Measurements from ENCODE around the gene NEK2.
"Not testable (repeated sequence)": the region's sequence is repeated elsewhere in the genome, so short reads cannot be mapped to it uniquely, and the experiment has no call there.

The NEK2 gene

DNA sequence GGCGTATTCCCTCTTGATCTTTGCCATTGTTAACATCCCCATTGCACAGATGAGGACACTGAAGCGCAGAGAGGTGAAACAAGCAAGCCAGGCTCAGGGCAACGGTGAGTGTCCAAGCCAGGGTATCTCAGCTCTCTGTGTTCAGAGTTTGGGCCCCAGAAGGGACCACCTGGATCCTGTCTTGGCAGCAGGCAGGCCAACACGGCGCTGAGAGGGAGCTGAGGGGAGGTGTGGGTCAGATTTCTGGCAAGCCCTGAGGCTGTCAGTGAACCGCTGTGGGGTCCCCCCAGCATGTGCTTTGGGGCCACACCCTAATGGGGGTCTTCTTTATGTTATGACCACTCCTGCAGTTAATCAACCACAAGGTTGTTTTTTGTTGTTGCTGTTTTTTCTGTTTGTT, 23.1 kb downstream of the NEK2 start:
- no peak for DNase-seq (ENCODE audit: extremely low read depth in 1 of 2, low read depth in 1 of 2)

DNA sequence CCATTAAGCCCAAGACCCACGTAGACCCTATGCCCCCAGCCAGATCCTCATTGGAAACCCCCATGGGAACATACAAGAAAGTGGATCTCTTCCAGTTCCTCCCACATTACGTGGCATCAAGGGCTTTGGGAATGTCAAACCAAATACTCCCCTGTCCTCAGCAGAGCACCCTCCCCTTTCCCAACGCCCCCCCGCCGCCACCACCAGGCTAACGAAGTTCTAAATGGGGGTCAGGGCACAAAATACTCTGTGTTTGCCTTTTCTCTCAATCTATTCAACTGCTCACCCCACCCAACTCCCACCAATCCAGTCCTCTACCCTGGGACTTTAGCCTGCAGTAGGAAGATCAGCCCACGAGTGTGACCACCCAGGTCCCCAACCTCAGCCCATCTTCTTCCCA, 24.5 kb downstream of the NEK2 start:
- DNase-seq (ENCODE audit: extremely low read depth in 1 of 2, low read depth in 1 of 2) = no peak

DNA sequence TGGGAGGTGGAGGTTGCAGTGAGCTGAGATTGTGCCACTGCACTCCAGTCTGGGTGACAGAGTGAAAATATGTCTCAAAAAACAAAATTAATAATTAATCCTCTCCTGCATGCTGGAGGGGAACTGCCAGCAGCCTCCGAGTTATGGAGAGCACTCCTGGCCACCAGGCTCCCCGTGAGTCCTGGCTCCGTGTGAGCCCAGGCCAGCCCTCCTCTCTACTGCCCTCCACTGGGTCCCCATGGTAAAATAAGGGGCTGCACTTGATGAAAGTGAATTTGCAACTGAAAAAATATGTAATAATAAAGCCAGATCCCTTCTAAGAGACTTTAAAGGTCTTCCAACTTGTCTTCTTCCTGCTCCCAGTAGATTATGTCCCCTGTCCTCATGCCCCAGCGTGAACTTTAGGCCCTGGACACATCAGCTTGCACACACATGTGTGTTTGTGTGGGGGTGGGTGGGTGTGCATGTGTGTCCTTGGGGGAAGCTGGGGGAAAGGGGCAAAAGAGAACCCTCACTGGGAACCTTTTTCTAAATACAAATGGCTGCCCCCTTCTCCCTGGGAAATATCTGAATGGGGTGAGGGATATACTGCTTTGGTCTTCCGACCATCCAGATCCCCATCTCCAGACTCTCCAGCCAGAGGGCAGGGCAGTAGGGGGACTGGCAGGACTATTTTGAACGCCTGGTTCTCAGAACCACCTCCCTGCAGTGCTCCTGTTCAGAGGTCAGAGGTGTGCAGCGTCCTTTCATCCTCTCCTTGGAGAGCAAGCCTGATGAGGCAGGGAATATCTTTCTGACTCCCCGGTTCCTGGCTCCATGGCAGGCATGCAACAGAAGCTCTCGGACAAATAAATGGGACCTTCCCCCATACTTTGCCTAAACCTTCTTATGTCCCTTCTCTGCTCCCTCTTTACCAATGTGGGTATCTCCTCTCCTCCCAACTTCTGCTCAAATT, 26.2 kb downstream of the NEK2 start:
- no peak for DNase-seq (ENCODE audit: extremely low read depth in 1 of 2, low read depth in 1 of 2)

DNA sequence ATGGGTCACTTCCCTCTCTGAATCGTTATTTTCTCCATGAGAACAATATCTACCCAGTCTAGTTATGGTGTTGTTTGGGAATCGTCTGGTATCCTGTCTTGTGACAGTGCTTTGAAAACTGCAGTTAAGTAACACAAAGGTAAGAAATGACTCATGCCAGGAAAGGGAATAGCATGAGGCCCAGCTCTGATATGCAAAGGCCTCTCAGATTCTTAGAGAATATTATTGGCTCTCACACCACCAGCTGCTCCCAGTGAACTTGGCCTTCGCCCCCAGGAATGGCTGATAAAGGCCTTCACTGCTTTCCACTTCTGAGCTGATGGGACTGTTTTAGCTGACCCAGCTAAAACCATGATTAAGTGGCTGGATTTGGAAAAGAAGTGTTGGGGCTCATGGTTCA, 27.1 kb downstream of the NEK2 start:
- DNase-seq (ENCODE audit: extremely low read depth in 1 of 2, low read depth in 1 of 2) = no peak

DNA sequence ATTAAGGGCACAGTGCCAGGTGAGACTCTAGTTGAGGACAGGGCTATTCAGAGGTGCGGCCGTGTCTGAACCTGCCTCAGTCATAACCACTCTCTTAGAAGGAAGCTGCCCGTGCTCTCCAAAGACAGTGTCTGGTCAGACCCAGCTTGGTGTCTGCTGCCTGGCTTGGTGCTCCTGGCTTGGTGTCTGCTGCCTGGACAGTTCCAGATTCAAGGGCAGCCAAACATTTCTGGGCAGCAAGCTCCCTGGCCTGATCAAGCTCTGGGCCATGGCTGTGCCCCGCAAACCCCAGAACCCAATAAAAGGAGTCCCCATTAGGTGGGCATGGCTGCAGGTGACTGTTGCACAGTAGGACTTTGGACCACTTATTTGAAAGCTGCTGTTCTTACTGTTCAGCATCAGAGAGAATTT, 27.7 kb downstream of the NEK2 start:
- DNase-seq (ENCODE audit: extremely low read depth in 1 of 2, low read depth in 1 of 2) = no peak

DNA sequence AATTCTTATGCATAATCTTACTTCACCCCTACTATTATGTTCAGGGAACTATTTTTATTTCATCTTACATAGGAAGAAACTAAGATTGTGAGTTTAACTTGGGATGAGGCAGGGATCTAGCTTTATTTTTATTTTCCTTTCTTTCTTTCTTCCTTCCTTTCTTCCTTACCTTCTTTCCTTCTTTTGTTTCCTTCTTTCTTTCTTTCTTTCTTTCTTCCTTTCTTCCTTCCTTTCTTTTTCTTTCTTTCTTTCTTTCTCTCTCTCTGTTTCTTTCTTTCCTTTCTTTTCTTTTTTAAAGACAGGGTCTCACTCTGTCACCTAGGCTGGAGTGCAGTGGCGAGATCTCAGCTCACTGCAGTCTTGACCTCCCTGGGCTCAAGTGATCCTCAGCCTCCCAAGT, 28.9 kb downstream of the NEK2 start:
- no peak for DNase-seq (ENCODE audit: extremely low read depth in 1 of 2, low read depth in 1 of 2)

DNA sequence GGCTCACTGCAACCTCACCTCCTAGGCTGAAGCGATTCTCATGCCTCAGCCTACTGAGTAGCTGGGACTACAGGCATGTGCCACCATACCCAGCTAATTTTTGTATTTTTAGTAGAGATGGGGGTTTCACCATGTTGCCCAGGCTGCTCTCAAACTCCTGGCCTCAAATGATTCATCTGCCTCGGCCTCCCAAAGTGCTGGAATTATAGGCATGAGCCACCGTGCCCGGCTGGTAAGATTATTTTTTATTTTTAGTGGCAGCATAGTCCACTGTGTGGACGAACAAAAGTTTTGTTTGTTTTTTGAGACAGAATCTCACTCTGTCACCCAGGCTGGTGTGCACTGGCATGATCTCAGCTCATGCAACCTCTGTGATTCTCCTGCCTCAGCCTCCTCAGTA, 29.8 kb downstream of the NEK2 start:
- not testable (repeated sequence) for DNase-seq (ENCODE audit: extremely low read depth in 1 of 2, low read depth in 1 of 2)

DNA sequence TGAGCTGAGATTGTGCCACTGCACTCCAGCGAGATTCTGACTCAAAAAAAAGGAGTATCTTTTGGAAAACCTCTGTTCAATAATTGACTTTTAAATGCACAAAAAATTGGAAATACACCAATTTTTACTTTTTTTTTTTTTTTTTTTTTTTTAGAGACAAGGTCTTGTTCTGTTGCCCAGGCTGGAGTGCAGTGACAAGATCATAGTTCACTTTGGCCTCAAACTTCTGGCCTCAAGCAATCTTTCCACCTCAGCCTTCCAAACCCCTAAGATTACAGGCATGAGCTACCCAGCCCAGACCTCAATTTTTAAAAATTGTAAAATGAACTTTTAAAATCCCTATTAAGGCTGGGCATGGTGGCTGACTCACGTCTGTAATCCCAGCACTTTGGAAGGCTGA, 30.8 kb downstream of the NEK2 start:
- DNase-seq (ENCODE audit: extremely low read depth in 1 of 2, low read depth in 1 of 2) = no peak

DNA sequence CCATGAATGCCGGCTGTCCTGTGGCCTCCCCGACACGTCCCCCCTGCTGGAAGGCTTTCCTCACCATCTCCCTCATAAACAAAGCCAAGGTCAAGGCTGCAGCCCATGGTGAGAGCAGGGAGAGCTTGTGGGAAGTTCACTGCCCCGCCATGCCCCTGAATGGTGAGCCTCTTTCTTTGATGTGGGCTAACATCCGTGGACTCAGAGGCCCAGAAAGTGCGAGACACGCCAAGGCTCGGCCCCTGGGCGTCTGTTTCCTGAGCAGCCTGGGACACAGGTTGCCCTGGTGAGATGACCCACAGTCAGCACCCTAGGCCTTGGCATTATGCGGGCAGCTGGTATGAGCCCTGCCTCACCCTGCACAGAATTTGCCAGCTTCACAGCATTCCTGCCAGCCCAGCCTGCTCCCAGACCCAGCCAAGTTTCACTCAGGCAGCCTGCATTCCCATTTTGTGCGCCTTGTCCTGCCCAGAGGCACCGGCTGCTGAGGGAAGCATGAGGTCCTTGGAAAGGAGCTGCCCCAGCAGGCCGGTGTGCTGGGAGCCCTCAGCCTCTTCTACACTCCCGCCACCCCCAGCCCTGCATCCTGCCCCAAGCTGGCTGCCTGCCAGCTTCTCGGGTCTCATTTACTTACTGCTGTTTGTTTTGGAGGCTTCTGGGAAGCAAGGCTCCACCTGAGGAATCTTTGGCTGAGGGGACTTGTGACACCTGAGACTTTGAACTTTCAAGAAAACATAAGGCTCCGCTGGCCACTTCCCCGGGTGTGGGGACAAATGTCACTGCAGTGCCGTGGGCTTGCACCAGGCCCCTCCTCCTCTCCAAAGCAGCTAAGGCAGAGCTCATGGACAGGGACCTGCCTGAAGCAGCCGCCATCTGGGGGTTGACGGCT, 31.9 kb downstream of the NEK2 start:
- no peak for DNase-seq (ENCODE audit: extremely low read depth in 1 of 2, low read depth in 1 of 2)

DNA sequence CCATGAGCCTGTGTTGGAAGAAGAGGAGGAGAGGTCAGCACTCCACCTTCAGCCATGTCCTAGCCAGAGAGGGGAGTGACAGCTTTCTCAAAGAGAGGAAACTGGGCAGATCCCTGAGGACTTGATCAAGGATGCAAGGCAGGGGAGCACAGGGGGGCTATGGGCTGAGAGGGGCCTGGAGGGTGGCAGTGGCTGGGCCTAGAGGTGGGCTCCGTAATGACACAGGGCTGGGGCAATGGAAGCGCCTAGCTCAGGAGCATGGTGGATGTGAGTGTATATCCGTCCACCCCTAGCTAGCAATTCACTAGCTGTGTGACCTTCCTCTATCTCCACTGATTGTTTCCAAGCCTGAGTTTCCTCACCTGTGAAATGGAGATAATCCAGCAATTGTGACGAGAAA, 32.6 kb downstream of the NEK2 start:
- no peak for DNase-seq (ENCODE audit: extremely low read depth in 1 of 2, low read depth in 1 of 2)

DNA sequence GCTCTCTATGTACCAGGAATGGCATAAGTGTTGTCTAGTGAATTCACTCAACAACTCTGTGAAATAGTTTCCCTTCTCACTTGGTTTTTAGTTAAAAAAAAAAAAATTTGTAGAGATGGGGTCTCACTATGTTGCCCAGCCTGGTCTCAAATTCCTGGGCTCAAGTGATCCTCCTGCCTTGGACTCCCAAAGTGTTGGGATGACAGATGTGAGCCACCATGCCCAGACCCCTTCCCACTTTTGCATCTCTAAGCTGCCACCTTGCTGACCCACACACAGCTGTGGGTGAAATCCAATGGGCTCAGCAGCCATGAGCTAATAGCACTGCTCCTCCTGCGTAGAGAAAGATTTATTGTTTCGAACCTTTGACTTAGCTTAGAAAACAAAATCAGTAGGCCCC, 33.5 kb downstream of the NEK2 start:
- DNase-seq (ENCODE audit: extremely low read depth in 1 of 2, low read depth in 1 of 2) = no peak

DNA sequence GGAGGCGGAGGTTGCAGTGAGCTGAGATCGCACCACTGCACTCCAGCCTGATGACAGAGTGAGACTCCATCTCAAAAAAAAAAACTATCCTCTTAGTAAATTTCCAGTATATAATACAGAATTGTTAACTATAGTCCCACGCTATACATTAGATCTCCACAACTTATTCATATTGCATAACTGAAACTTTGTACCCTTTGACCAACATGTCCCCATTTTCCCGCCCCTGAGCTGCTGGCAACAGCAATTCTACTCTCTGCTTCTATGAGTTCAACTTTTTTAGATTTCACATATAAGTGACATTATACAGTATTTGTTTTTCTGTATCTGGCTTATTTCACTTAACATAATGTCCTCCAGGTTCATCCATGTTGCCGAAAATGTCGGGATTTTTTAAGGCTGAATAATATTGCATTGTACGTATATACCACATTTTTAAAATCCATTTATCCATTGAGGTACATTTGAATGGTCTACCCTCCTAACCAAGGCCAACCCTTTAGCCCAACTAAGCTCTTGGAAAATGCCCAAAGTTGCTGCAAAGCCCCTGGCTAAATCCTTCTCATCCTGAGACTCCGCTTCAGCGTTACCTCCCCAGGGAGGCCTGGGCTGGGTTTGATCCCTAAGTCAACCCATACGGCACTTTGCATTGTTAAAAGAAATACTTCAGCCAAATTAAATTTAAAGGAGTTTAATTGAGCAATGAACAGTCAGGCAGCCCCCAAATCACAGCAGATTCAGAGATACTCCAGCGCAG, 34.2 kb downstream of the NEK2 start:
- DNase-seq (ENCODE audit: extremely low read depth in 1 of 2, low read depth in 1 of 2) = no peak

DNA sequence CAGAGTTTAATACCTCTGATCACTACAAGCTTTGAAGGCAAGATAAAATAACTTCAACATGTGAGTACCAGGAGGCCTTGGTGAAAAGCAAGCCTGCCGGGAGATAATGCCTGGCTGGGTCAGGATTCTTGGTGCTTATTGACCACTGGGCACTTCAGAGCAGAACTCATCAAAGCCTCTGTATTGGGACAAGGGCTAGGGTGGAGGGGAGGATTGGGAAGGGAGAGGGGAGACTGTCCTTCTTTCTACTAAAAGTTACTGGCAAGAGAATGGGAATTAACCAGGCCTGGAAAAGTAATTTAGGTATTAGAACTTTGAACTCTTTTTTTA, 35.2 kb downstream of the NEK2 start:
- DNase-seq (ENCODE audit: extremely low read depth in 1 of 2, low read depth in 1 of 2) = no peak

DNA sequence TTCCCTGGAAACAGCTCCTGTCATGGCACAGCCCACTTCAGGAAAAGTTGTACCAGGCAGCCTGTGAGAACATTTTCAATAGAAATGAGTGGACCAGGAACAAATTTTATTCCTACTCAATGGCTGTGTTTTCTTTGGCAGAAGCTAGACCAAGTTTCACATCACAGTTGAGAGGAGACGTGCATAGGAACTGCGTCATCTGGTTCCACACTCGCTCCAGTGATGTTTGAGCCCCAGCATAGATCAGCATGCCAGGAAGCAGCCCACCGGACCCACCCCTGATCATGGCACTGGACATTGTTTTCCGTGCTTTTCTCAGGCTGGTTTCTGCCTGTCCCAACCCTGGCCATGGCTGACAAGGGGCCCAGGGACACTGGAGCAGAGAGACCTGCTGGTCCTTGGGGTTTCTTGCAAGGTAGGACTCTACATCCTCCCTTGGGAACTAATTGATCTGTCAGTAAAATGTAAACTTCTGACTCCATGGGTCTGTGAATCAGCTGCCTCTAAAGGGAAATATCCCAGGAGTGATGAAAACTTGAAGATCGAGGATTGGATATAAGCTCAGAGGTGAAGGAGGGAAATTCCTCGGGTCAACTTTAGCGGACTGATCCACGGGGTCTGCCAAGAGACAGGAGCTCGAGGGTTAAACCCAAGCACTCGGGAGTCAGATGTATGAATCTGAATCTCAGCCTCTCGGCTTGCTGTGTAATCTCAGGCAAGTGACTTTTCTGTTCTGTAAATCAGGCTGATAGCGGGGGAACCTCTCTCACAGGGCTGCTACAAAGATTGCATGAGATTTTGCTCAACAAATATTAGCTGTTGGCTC, 35.7 kb downstream of the NEK2 start:
- no peak for DNase-seq (ENCODE audit: extremely low read depth in 1 of 2, low read depth in 1 of 2)

DNA sequence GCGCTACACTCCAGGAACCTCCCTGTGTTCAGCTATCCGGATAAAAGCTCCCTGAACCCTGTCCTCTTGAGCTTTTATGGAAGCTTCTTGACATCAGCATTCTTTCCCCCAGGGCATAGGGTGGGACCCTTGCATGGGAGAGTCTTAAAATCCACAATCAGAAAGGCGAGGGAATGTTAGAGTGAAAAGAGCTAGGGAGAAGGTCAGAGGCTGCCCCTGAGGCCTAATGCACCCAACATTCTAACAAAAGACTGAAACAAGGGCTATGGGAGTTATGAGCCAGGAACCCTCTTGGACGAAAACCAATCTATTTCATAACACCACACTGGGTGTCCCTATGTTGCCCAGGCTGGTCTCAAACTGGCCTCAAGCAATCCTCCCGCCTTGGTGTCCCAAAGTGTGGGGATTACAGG, 36.7 kb downstream of the NEK2 start:
- DNase-seq (ENCODE audit: extremely low read depth in 1 of 2, low read depth in 1 of 2) = no peak

DNA sequence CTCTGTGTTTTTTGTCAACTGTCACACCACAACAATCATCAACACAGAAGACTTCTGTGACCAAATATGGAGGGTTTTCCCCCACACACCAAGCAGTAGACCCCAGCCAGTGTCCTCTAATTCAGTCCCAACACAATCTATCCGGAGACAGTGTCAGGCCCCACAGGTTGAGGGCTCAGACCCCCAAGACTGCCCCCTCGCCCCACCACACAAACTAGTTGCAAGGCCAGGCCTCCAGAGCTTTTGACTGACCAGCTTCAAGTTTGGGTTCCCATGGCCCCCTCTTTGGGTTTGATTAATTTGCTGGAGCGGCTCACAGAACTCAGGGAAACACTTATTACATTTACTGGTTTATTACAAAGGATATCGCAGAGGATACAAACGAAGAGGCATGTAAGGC, 37.2 kb downstream of the NEK2 start:
- DNase-seq (ENCODE audit: extremely low read depth in 1 of 2, low read depth in 1 of 2) = no peak

DNA sequence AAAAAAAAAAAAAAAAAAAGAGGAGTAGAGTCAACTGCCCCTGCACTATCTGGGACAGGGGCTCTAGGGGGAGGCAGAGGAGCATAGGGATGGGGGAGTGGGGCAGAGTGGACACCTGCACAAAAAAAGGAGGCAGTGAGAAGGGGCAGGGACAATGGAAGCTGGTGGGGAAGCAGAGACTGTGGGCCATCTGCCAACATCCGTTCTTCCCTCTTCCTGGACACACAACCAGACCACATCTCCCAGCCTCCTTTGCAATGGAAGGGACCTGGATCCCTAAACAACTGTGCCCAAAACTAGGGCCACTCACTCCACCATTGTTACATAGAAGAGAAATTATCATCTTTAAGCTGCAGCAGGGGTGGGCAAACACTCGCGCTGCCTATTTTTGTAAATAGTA, 38.4 kb downstream of the NEK2 start:
- no peak for DNase-seq (ENCODE audit: extremely low read depth in 1 of 2, low read depth in 1 of 2)

DNA sequence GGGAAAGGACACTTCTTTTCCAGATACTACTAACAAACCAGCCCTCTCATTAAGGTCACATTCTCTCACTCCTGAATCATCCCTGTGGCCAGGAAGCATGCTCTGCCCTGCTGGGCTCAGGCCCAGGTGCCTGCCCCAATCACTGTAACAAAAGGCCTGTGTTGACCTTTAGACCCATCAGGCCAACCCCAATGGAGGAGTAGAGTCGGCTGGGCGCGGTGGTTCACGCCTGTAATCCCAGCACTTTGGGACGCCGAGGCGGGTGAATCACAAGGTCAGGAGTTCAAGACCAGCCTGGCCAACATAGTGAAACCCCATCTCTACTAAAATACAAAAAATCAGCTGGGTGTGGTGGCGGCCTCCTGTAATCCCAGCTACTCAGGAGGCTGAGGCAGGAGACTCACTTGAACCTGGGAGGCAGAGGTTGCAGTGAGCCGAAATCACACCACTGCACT, 38.8 kb downstream of the NEK2 start:
- not testable (repeated sequence) for DNase-seq (ENCODE audit: extremely low read depth in 1 of 2, low read depth in 1 of 2)

DNA sequence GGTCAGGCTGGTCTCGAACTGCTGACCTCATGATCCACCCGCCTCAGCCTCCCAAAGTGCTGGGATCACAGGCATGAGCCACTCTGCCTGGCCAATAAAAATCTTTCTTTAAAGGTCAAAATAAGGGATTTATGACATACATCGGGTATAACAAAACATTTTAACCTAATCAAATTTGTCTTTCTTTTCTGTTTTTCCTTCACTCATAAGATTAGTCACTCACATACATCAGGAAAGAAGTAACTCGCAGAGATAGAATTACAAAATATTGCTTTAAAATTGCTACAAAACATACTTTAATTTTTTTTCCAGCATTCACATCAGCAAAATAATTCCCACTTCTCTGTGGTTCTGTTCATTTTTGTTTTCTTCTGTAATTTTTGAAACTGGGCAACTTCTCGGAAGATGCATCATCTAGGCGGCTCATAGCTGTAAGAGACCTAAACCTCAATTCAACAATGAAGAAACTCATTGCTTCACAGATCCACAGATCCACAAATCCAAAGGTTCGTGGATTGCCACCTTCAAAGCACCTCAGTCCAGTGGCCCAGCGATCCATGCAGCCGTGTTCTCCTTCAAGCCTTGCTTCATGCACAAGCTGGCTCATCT, 39.7 kb downstream of the NEK2 start:
- no peak for DNase-seq (ENCODE audit: extremely low read depth in 1 of 2, low read depth in 1 of 2)

DNA sequence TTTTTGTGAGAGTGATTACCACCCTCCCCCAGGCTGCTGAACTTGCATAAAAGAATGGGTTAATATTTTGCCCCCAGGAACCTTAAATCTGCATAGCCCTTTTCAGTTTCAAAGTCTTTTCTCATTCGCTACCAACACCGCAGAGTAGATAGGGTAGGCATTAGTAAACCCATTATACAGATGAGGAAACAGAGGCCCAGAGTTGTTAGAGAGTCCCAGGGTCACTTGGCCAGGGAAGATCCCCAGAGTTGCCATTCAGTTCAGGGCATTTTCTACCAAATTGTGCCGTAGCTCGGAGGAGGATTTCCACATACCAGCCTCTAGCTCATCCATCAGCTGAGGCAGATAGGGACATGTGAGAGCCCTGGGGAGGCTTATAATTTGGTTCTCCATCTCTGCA, 40.5 kb downstream of the NEK2 start:
- no peak for DNase-seq (ENCODE audit: extremely low read depth in 1 of 2, low read depth in 1 of 2)

All from stimulated activated CD8-positive, alpha-beta memory T cell treated with anti-CD3 and anti-CD28 coated beads, Interleukin-7, amount 100 ng/mL, for 48 hours (primary cell).